ENCODE results near the gene RPS6KA2. TPM values are rescaled to one million over a fixed set of nuclear protein-coding genes. Genes with fewer than 3 reads are reported as not detected.
A peak's percentile ranks its signal among the peaks of the same experiment; 100 is the strongest.

The RPS6KA2 gene
- total RNA-seq, 1 experiment from 2014 or later = 12.3 TPM

- Histone ChIP-seq H2BK5ac (ENCODE audit: insufficient read length, low read length) (no peak overlapping the region), H3K23me2 (ENCODE audit: insufficient read length, low read depth, low read length, poor library complexity, severe bottlenecking) (no peaks in the 10 kb centered on the region), H3K4me1 (ENCODE audit: insufficient read depth, low read length) (no peaks in the 10 kb centered on the region), H3K14ac (ENCODE audit: insufficient read depth, low read length) (no peak overlapping the region), H2BK120ac (ENCODE audit: low read depth, low read length, poor library complexity, severe bottlenecking) (no peak overlapping the region), H2BK12ac (ENCODE audit: insufficient read length, low read depth, low read length) (no peak overlapping the region), H3K27ac (ENCODE audit: insufficient read length, low read depth, low read length) (no peak overlapping the region), H3K56ac (ENCODE audit: insufficient read length, low read depth, low read length) (no peak overlapping the region), H3K4ac (ENCODE audit: low read depth, low read length) (no peak overlapping the region), H3K23ac (ENCODE audit: insufficient read length, low read depth, low read length) (no peak overlapping the region), H2BK20ac (ENCODE audit: low read depth, low read length, poor library complexity, severe bottlenecking) (no peak overlapping the region), H3K27me3 (ENCODE audit: insufficient read depth, low read length) (no peaks in the 10 kb centered on the region), H3K79me1 (ENCODE audit: insufficient read depth, low read depth, low read length, poor library complexity, severe bottlenecking) (no peaks in the 10 kb centered on the region), H4K91ac (ENCODE audit: insufficient read length, low read depth, low read length) (no peak overlapping the region), H3K9ac (ENCODE audit: extremely low read depth, insufficient read length, low read length) (no peak overlapping the region), H2AK5ac (ENCODE audit: insufficient read length, low read length) (no peak overlapping the region), H4K20me1 (ENCODE audit: control insufficient read depth, insufficient read depth, insufficient read length) (no peaks in the 10 kb centered on the region), H2BK15ac (ENCODE audit: low read depth, low read length) (no peak overlapping the region), H4K5ac (ENCODE audit: insufficient read length, low read depth, low read length) (no peak overlapping the region), H3K9me3 (ENCODE audit: control insufficient read depth, low read depth, low read length) (no peaks in the 10 kb centered on the region), H2AFZ (ENCODE audit: low read length) (no peak overlapping the region), H3T11ph (ENCODE audit: low read length) (no peak overlapping the region), H3K18ac (ENCODE audit: insufficient read length, low read depth, low read length) (no peak overlapping the region), H3K79me2 (ENCODE audit: insufficient read depth, low read length) (no peaks in the 10 kb centered on the region), H3K4me2 (ENCODE audit: insufficient read depth, insufficient read length, low read length) (no peak overlapping the region), H4K8ac (replicated peaks; ENCODE audit: insufficient read length, low read depth, low read length) (no peak overlapping the region)
- Mint-ChIP-seq H3K4me1 (peaks cover 14 to 21% of the 10 kb centered on the region in 2 experiments), H3K27me3 (ENCODE audit: low read depth) (peaks cover 14% of the 10 kb centered on the region), H3K9me3 (no peaks in the 10 kb centered on the region), H3K36me3 (ENCODE audit: insufficient read depth in 1 of 3, low read depth in 3 of 3) (no peaks in the 10 kb centered on the region), H3K4me3 (no peak overlapping the region), H3K27ac (no peak overlapping the region; a peak in 2 of 7 replicates)
- DNase-seq = peak; percentile 32
- no CpG with 5 or more reads among the region's 19 CpGs for WGBS (ENCODE audit: extremely low coverage, insufficient read length, low lambda C conversion rate)
- TF ChIP-seq CTCF (conservative IDR thresholded peaks at IDR 0.05) = no peak
These were observed 13.4 kb upstream of the RPS6KA2 start for GRCh38 chr6:166640342-166641043.
